ENCODE data around the gene KIF26A.

- no peak for TF ChIP-seq POLR2A (IDR thresholded peaks at IDR 0.05)
- TF ChIP-seq CTCF (IDR thresholded peaks at IDR 0.05), result no peak
Observed at GRCh38 chr14:104146651-104147345, 8.4 kb downstream of the KIF26A start.

All from lower leg skin (tissue), 3 donors.